Measurements from ENCODE around the gene TMEM184A.

TMEM184A gene

GRCh38 chr7:1555046-1555812, 776 bp downstream of the TMEM184A start:
- Histone ChIP-seq H3K27ac (ENCODE audit: low read length) (no peak overlapping the region), H3K4me1 (ENCODE audit: control insufficient read depth, low read depth, low read length) (peaks cover 8% of the 10 kb centered on the region), H3K9ac (ENCODE audit: low read length) (no peak overlapping the region), H3K27me3 (ENCODE audit: control insufficient read depth, insufficient read depth, low read length) (no peaks in the 10 kb centered on the region), H3K36me3 (ENCODE audit: control insufficient read depth, low read depth, low read length) (no peaks in the 10 kb centered on the region), H3K4me3 (ENCODE audit: low read length) (no peak overlapping the region), H3K9me3 (ENCODE audit: control insufficient read depth, low read depth, low read length) (no peaks in the 10 kb centered on the region)

GRCh38 chr7:1554333-1555045, 1.5 kb downstream of the TMEM184A start:
- no peak overlapping the region for H3K27ac ChIP-seq (ENCODE audit: low read length)
- H3K9me3 ChIP-seq (ENCODE audit: control insufficient read depth, low read depth, low read length) = no peaks in the 10 kb centered on the region
- no peaks in the 10 kb centered on the region for H3K27me3 ChIP-seq (ENCODE audit: control insufficient read depth, insufficient read depth, low read length)
- H3K36me3 ChIP-seq (ENCODE audit: control insufficient read depth, low read depth, low read length) = no peaks in the 10 kb centered on the region
- H3K9ac ChIP-seq (ENCODE audit: low read length) = no peak overlapping the region
- H3K4me1 ChIP-seq (ENCODE audit: control insufficient read depth, low read depth, low read length) = peaks cover 8% of the 10 kb centered on the region
- no peak overlapping the region for H3K4me3 ChIP-seq (ENCODE audit: low read length)

- peaks cover 8% of the 10 kb centered on the region for H3K4me1 ChIP-seq (ENCODE audit: control insufficient read depth, low read depth, low read length)
- H3K4me3 ChIP-seq (ENCODE audit: low read length) = no peak overlapping the region
- H3K9ac ChIP-seq (ENCODE audit: low read length) = no peak overlapping the region
- no peaks in the 10 kb centered on the region for H3K27me3 ChIP-seq (ENCODE audit: control insufficient read depth, insufficient read depth, low read length)
- H3K36me3 ChIP-seq (ENCODE audit: control insufficient read depth, low read depth, low read length) = no peaks in the 10 kb centered on the region
- no peak overlapping the region for H3K27ac ChIP-seq (ENCODE audit: low read length)
- H3K9me3 ChIP-seq (ENCODE audit: control insufficient read depth, low read depth, low read length) = no peaks in the 10 kb centered on the region
These were observed 2.3 kb downstream of the TMEM184A start for GRCh38 chr7:1553512-1554210.

GRCh38 chr7:1552200-1552599, 3.8 kb downstream of the TMEM184A start:
- H3K9me3 ChIP-seq (ENCODE audit: control insufficient read depth, low read depth, low read length) = no peaks in the 10 kb centered on the region
- H3K9ac ChIP-seq (ENCODE audit: low read length) = no peak overlapping the region
- peaks cover 8% of the 10 kb centered on the region for H3K4me1 ChIP-seq (ENCODE audit: control insufficient read depth, low read depth, low read length)
- no peak overlapping the region for H3K4me3 ChIP-seq (ENCODE audit: low read length)
- H3K36me3 ChIP-seq (ENCODE audit: control insufficient read depth, low read depth, low read length) = no peaks in the 10 kb centered on the region
- no peaks in the 10 kb centered on the region for H3K27me3 ChIP-seq (ENCODE audit: control insufficient read depth, insufficient read depth, low read length)
- H3K27ac ChIP-seq (ENCODE audit: low read length) = no peak overlapping the region

- H3K36me3 ChIP-seq (ENCODE audit: control insufficient read depth, low read depth, low read length) = no peaks in the 10 kb centered on the region
- no peaks in the 10 kb centered on the region for H3K27me3 ChIP-seq (ENCODE audit: control insufficient read depth, insufficient read depth, low read length)
- H3K27ac ChIP-seq (ENCODE audit: low read length) = no peak overlapping the region
- H3K9ac ChIP-seq (ENCODE audit: low read length) = no peak overlapping the region
- H3K4me1 ChIP-seq (ENCODE audit: control insufficient read depth, low read depth, low read length) = peaks cover 7% of the 10 kb centered on the region
- no peaks in the 10 kb centered on the region for H3K9me3 ChIP-seq (ENCODE audit: control insufficient read depth, low read depth, low read length)
- no peak overlapping the region for H3K4me3 ChIP-seq (ENCODE audit: low read length)
These were observed 5.2 kb downstream of the TMEM184A start for GRCh38 chr7:1550846-1551155.

- Histone ChIP-seq H3K4me3 (ENCODE audit: low read length) (no peak overlapping the region), H3K36me3 (ENCODE audit: control insufficient read depth, low read depth, low read length) (no peaks in the 10 kb centered on the region), H3K9ac (ENCODE audit: low read length) (no peak overlapping the region), H3K27ac (ENCODE audit: low read length) (no peak overlapping the region), H3K27me3 (ENCODE audit: control insufficient read depth, insufficient read depth, low read length) (no peaks in the 10 kb centered on the region), H3K4me1 (ENCODE audit: control insufficient read depth, low read depth, low read length) (peaks cover 1% of the 10 kb centered on the region), H3K9me3 (ENCODE audit: control insufficient read depth, low read depth, low read length) (no peaks in the 10 kb centered on the region)
These were observed 5.8 kb downstream of the TMEM184A start for GRCh38 chr7:1550005-1550845.

GRCh38 chr7:1549357-1550004, 6.5 kb downstream of the TMEM184A start:
- no peak overlapping the region for H3K4me3 ChIP-seq (ENCODE audit: low read length)
- H3K4me1 ChIP-seq (ENCODE audit: control insufficient read depth, low read depth, low read length) = no peaks in the 10 kb centered on the region
- H3K27ac ChIP-seq (ENCODE audit: low read length) = no peak overlapping the region
- H3K9ac ChIP-seq (ENCODE audit: low read length) = no peak overlapping the region
- H3K36me3 ChIP-seq (ENCODE audit: control insufficient read depth, low read depth, low read length) = no peaks in the 10 kb centered on the region
- H3K27me3 ChIP-seq (ENCODE audit: control insufficient read depth, insufficient read depth, low read length) = no peaks in the 10 kb centered on the region
- no peaks in the 10 kb centered on the region for H3K9me3 ChIP-seq (ENCODE audit: control insufficient read depth, low read depth, low read length)

- H3K9ac ChIP-seq (ENCODE audit: low read length) = no peak overlapping the region
- H3K36me3 ChIP-seq (ENCODE audit: control insufficient read depth, low read depth, low read length) = no peaks in the 10 kb centered on the region
- H3K4me3 ChIP-seq (ENCODE audit: low read length) = no peak overlapping the region
- H3K9me3 ChIP-seq (ENCODE audit: control insufficient read depth, low read depth, low read length) = no peaks in the 10 kb centered on the region
- H3K27me3 ChIP-seq (ENCODE audit: control insufficient read depth, insufficient read depth, low read length) = no peaks in the 10 kb centered on the region
- H3K27ac ChIP-seq (ENCODE audit: low read length) = no peak overlapping the region
- no peaks in the 10 kb centered on the region for H3K4me1 ChIP-seq (ENCODE audit: control insufficient read depth, low read depth, low read length)
These were observed 7.1 kb downstream of the TMEM184A start for GRCh38 chr7:1548944-1549343.

- no peak overlapping the region for H3K4me3 ChIP-seq (ENCODE audit: low read length)
- no peaks in the 10 kb centered on the region for H3K4me1 ChIP-seq (ENCODE audit: control insufficient read depth, low read depth, low read length)
- no peaks in the 10 kb centered on the region for H3K36me3 ChIP-seq (ENCODE audit: control insufficient read depth, low read depth, low read length)
- no peak overlapping the region for H3K27ac ChIP-seq (ENCODE audit: low read length)
- no peak overlapping the region for H3K9ac ChIP-seq (ENCODE audit: low read length)
- H3K9me3 ChIP-seq (ENCODE audit: control insufficient read depth, low read depth, low read length) = no peaks in the 10 kb centered on the region
- no peaks in the 10 kb centered on the region for H3K27me3 ChIP-seq (ENCODE audit: control insufficient read depth, insufficient read depth, low read length)
These were observed 7.6 kb downstream of the TMEM184A start for GRCh38 chr7:1548438-1548831.

- H3K9me3 ChIP-seq (ENCODE audit: control insufficient read depth, low read depth, low read length) = no peaks in the 10 kb centered on the region
- H3K4me3 ChIP-seq (ENCODE audit: low read length) = no peak overlapping the region
- no peak overlapping the region for H3K9ac ChIP-seq (ENCODE audit: low read length)
- H3K4me1 ChIP-seq (ENCODE audit: control insufficient read depth, low read depth, low read length) = no peaks in the 10 kb centered on the region
- no peaks in the 10 kb centered on the region for H3K27me3 ChIP-seq (ENCODE audit: control insufficient read depth, insufficient read depth, low read length)
- H3K27ac ChIP-seq (ENCODE audit: low read length) = no peak overlapping the region
- H3K36me3 ChIP-seq (ENCODE audit: control insufficient read depth, low read depth, low read length) = no peaks in the 10 kb centered on the region
These were observed 8.1 kb downstream of the TMEM184A start for GRCh38 chr7:1547777-1548437.
